HUDEP-2 (cell line): ENCODE measurements around the gene PHF23.

Experiments used
- DNase-seq, 76 experiments: peaks; one replicate each; lab custom pipeline; 2025; ENCODE audit not compliant: unreplicated experiment in 76 of 76; lab: John Stamatoyannopoulos, UW

Gene PHF23

DNA sequence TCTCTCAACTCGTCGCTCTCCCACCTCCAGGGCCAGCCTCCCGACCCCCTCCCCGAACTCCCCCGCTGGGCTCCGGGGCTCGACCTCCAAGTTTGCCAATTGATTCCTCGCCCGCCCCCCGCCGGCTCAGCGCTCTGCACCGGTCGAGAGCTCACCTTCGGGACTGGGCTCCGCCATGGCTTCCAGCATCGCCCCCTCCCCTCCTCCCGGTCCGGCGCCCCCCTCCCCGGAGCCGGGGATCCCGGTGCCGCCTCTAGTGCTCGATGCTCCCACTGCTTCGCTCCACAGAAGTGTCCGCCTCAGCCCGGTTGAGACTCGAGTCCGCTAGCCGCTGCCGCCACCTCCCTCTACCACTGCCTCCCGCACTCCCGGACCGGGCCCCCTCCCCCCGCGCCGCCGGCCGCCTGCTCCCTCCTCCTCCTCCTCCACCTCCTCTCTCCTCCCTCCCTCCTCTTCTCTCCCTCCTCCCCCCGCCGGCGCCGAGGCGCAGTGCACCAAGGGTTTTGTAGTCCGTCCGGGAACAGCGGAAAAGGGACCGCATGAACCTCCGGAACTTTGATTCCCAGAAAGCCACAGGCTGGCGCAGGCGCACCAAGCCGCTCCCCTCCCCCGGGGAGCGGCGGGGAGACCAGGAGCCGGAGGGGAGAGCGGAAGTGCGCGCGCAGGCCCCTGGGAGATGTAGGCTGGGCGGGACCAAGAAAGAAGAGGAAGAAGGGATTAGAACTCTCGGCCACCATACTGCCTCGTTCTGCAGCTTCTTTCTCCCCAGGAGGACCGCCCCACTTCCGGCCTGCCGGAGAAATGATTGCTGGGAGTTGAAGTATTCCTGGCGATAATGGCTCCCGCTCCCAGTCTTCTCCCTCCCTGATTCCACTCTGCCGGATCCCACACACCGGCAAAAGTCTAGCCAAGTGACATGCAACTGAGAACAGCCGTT is at the start of gene PHF23:
Gene PHF23, minus strand, starts transcription at position 367 of the 937 bp plus-strand sequence. Its CDS starts 178 bp downstream, at position 189.
- DNase-seq: peak in 75 of 76 experiments; percentile 76 to 100 (median 98)

GRCh38 chr17:7285679-7286078 is 46.4 kb upstream of the PHF23 start:
- DNase-seq: no peak

DNA sequence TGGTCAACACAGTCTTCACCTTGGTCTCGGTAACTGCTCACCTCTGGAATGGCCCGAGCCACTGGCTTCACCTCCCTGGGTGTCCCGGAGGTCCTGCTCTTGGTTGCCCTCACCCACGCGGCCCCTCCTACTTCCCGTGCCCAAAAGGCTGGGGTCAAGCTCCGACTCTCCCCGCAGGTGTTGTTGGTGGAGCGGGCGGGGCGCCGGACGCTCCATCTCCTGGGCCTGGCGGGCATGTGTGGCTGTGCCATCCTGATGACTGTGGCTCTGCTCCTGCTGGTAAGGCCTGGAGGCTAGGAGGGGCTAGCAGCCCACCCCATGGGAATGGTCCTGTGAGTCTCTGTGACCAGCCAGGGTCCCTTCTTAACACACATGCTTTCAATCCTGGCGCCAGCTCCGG is 45.7 kb upstream of the PHF23 start:
- no peak for DNase-seq

DNA sequence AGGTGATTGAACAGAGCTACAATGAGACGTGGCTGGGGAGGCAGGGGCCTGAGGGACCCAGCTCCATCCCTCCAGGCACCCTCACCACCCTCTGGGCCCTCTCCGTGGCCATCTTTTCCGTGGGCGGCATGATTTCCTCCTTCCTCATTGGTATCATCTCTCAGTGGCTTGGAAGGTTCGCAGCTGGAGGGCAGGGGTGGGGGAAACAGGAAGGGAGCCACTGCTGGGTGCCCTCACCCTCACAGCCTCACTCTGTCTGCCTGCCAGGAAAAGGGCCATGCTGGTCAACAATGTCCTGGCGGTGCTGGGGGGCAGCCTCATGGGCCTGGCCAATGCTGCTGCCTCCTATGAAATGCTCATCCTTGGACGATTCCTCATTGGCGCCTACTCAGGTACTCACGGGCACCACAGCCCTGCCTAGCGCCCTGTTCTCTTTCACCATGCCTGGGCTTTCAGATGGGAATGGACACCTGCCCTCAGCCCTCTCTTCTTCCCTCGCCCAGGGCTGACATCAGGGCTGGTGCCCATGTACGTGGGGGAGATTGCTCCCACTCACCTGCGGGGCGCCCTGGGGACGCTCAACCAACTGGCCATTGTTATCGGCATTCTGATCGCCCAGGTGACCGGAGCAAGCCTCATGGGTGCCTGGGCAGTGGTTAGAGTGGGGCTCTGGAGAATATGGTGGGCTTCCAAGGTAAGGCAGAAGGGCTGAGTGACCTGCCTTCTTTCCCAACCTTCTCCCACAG is 44.4 kb upstream of the PHF23 start:
- no peak for DNase-seq

DNA sequence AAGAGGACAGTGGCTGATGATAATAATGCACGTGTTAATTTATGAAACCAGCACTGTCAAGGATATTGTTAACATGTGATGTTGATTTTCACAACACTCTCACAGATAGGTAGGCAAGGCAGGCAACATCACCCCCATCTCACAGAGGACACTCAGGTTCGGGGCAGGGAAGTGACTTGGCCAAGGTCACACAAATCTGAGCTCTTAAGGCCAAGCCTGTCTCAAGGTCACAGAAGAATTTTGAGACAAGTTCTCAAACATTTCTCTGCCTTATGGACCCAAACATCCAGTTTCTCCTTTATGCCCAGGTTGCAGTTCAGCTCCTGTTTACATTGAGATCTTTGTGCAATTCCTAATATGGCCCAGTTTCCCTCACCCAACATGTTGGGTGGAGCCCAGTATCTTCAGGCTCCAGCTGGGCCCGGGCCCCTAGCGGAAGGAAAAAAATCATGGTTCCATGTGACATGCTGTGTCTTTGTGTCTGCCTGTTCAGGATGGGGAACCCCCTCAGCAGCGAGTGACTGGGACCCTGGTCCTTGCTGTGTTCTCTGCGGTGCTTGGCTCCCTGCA is 43.6 kb upstream of the PHF23 start:
- DNase-seq: peak in 62 of 76 experiments; percentile 3 to 86 (median 60)

DNA sequence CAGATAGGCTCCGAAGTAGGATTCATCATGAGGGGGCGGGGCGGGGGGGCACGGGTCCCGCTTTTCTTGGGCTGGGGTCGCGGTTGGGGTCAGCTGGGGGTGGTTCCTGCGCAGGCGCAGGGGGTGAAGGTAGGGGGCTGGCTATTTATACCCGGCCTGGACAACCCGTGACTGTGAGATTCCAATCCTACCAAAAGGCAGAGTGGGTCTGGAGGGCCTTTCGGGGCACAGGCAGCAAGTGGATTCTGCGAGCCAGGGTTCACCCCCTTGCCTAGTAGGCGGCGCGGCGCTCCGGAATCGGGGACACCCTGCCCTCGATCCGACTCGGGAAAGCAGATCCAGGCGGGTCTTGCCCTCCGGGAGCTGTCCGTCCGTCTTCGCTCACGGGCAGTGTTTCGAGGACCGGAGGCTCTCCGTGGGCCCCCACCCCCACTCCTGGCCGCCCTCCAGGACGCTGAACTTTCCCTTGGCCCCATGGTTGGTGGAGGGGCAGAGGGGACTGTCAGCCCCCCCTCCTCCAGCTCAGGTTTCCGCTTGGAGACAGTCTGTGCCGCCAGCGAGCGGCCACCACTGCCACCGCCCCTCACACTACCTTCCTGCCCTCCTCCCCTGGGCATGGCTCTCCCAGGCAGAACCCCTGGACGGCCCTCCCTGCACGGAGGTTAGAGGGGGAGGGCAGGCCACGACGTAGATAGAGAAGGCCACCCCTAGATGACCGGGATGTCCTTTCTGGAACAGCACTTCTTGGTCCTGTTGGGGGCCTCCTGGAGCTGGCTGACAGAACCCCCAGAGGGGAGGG is 42.9 kb upstream of the PHF23 start:
- DNase-seq: peak in 32 of 76 experiments; percentile 6 to 50 (median 24)

- DNase-seq: peak in 73 of 76 experiments; percentile 46 to 99 (median 96)
Observed at GRCh38 chr17:7281074-7281952, 42.1 kb upstream of the PHF23 start, which contains the start of gene SLC2A4. Gene SLC2A4 (plus strand): TSS chr17:7281718. CDS start chr17:7281935, 217 bp downstream.

DNA sequence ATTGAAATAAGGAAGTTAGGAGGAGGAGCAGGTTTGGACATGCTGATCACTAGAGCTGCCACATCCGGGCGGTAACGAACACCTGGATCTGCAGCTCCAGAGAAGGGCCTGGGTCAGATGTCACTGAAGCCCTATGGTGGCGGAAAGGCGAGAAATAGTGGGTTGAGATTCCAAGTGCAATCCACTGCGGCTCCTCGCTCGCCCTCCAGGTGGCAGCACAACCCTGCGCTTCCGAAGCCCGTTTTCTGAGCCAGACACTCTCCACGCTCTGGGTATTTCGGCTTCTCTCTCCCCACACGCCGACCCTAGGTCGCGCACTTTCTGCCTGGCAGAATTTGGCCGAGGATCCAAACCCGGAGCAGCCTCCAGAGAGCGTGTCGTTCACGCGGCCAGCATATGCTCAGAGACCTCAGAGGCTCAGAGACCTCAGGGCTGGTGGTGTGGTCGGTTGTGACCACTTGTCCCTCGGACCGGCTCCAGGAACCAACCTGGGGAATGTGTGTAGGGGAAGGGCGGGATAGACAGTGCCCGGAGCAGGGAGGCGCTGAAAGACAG is 41.3 kb upstream of the PHF23 start:
- DNase-seq: peak in 66 of 76 experiments; percentile 56 to 92 (median 82)

- no peak for DNase-seq
Observed at GRCh38 chr17:7279448-7279847, 40.2 kb upstream of the PHF23 start.

GRCh38 chr17:7266784-7267183 is 27.5 kb upstream of the PHF23 start:
- DNase-seq: no peak

GRCh38 chr17:7263801-7264078 is 24.5 kb upstream of the PHF23 start:
- no peak for DNase-seq

- DNase-seq: peak in 34 of 76 experiments; percentile 10 to 41 (median 23)
Observed at GRCh38 chr17:7262935-7263800, 23.9 kb upstream of the PHF23 start.

GRCh38 chr17:7262192-7262934 is 23.1 kb upstream of the PHF23 start, which contains the start of gene CLDN7:
Gene CLDN7 (minus strand): TSS chr17:7262478. CDS start chr17:7262043, 435 bp downstream.
- DNase-seq: no peak

GRCh38 chr17:7261379-7262191 is 22.3 kb upstream of the PHF23 start:
- DNase-seq: peak in 6 of 76 experiments; percentile 30 to 59 (median 46)

DNA sequence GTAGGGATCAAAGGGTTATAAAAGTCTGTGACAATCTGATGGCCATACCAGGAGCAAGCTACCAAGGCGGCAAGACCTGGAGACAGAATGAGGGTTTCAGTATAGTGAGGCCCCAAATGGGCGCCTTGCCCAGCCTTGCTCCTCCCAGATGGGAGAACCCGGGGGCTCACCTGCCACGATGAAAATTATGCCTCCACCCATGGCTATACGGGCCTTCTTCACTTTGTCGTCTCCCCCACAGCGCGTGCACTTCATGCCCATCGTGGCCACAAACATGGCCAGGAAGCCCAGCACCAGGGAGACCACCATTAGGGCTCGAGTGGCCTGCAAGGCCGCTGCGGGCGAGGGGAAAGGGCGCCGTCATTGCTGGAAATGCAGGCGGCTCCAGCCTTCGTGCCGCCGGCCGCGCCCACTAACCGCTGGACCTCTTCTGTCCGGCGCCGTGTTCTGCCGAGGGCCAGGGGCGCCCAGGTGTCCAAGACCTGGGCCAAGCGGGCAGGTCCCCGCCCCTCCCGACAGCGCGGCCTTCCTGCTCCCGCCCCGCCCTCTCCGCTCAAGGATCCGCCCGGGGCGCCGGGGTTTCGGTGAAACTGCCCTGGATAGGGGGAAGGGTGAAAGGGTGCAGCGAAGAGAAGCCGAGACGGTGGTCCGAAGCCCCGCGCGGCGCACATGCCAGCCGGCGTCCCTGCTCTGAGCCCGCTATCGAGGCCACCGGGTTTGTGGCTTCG is 21.6 kb upstream of the PHF23 start:
- DNase-seq: peak in 58 of 76 experiments; percentile 6 to 70 (median 51)

GRCh38 chr17:7260151-7260550 is 20.9 kb upstream of the PHF23 start:
- DNase-seq: peak in 3 of 76 experiments; percentile 39 to 43 (median 43)
